Stimulated activated CD8-positive, alpha-beta memory T cell treated with anti-CD3 and anti-CD28 coated beads, Interleukin-12 subunit alpha, Interleukin-12 subunit beta, amount 100 ng/mL, for 24 hours (primary cell): ENCODE measurements around the gene LRRC25.

Experiments used
- DNase-seq: peaks from one replicate; pipeline ENCODE4 v3.0.0-alpha.2; 2020; ENCODE audit errors: extremely low read depth

The LRRC25 gene

DNA sequence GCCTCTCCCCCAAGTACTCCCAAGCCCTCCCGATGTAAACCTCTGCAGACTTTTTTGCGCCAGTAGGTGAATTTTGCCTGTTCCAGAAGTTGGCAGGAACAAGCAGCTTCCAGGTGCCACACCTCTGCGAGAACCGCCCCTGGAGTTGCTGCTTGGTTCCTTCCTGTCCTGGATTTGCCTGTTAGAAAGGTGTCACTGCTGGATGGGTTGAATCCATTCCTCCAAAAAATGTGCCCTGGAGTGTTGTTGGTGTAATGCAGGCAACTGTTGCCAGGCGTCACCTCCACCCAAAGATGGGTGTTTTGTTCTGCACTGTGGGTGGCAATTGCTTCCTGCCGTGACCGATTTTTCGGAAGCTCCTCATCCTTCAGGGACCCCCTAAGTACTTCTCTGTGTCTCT, 51.3 kb downstream of the LRRC25 start:
- no peak for DNase-seq

DNA sequence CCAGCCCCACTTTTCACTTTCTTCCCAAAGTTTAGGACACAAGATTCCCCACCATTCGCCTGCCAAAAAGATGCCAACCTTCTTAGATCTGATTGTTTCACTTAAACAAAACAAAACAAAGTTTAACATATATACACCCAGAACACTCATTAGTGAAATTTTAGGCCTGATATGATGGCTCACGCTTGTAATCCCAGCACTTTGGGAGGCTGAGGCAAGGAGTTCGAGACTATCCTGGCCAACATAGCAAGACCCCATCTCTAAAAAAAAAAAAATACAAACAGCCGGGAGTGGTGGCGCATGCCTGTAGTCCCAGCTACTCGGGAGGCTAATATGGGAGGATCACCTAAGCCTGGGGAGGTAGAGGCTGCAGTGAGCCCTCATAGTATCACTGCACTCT, 52.1 kb downstream of the LRRC25 start:
- DNase-seq = no peak

DNA sequence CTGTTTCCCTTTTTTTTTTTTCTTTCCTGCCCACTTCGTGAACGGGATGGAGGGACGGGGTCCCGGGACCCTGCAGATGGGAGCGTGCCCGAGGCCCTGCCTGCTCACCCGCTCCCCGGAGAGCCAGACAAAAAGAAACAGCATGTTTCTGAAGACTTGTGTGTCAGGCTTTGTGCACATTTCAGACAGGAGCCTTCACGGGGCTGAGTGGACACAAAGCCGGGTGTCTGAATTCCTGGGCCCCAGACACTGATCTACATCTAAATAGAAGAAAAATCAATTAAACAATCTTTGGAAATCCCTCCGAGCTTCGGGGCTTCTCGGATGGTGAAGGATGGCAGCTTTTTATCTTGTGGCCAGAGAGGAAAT, 52.9 kb downstream of the LRRC25 start:
- DNase-seq = no peak

DNA sequence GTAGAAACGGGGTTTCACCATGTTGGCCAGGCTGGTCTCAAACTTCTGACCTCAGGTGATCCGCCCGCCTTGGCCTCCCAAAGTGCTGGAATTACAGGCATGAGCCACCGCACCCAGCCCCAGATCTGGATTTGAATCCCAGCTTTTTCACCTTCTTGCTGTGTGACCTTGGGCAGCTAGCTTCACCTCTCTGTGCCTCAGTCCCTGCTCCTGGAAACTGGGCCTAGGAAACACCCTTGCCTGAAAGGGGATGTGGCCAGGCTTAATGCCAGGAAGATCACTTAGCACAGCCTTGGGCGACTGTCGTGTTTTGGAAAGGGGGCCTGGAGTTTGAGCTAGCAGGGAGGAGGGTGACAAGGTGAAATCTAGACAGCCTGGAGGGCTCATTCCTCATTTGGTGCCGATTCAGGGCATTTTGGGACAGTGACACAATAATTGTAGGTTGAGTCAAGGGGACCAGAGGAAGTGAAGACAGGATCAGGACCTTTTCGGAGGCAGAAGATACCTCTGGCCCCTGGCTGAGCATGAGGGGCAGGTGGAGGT, 55.3 kb downstream of the LRRC25 start:
- DNase-seq = no peak
